ENCODE measurements around the gene HP1BP3.

DNA sequence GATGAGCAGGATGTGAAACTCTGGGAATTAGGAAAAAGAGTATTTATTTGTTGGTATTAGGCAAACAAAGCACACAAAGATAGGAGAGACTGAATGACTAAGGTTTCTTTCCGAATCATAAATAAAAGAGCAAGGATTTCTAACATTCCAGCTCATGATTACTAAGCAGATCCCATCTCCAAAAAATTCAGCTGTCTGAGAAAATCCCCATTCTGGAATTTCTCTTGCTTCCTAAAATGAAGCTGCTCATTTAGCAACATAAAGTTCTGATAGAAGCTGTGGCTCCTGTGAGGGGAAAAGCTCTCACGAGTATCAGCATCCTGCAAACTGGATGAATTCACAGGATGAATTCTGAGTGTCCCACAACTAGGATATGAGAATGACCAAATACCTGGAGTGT, 47.9 kb downstream of the HP1BP3 start:
- TF ChIP-seq, protein P1, sequence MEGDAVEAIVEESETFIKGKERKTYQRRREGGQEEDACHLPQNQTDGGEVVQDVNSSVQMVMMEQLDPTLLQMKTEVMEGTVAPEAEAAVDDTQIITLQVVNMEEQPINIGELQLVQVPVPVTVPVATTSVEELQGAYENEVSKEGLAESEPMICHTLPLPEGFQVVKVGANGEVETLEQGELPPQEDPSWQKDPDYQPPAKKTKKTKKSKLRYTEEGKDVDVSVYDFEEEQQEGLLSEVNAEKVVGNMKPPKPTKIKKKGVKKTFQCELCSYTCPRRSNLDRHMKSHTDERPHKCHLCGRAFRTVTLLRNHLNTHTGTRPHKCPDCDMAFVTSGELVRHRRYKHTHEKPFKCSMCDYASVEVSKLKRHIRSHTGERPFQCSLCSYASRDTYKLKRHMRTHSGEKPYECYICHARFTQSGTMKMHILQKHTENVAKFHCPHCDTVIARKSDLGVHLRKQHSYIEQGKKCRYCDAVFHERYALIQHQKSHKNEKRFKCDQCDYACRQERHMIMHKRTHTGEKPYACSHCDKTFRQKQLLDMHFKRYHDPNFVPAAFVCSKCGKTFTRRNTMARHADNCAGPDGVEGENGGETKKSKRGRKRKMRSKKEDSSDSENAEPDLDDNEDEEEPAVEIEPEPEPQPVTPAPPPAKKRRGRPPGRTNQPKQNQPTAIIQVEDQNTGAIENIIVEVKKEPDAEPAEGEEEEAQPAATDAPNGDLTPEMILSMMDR (IDR thresholded peaks at IDR 0.05; ENCODE audit: insufficient read depth, low read length): no peak
- TF ChIP-seq POLR2AphosphoS5 (IDR thresholded peaks at IDR 0.05; ENCODE audit: low read depth): no peak

Measured in HL-60 (cell line).